ENCODE data around the gene FADS1.

Gene FADS1

DNA sequence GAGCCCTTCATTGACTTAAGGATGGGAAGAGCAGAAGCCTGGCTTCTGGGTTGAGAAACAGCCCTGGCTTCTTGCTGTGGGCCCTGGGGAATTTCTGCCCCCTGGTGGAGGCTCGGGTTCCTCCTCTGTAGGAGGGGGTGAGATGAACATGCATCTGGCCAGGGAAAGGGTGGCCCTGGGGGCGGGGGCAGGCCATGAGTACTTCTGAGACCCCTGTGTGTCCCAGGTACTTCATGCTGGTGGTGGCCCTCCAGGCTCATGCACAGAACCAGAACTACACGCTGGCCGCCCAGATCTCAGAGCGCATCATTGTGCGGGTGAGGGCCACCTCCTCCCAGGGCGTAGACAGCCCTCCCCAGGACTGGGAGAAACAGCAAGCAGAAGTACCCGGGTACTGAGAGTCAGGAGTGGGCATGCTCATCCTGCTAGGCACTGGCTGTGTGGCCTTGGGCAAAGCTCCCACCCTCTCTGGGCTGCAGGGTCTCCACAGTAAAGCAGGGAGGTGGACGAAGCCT, 40.2 kb downstream of the FADS1 start:
- DNase-seq (ENCODE audit: low read depth): peak; percentile 30

GRCh38 chr11:61775606-61776554, 40.9 kb downstream of the FADS1 start:
- DNase-seq (ENCODE audit: low read depth): no peak

- no peak for DNase-seq (ENCODE audit: low read depth)
Observed at GRCh38 chr11:61775106-61775505, 41.7 kb downstream of the FADS1 start.

DNA sequence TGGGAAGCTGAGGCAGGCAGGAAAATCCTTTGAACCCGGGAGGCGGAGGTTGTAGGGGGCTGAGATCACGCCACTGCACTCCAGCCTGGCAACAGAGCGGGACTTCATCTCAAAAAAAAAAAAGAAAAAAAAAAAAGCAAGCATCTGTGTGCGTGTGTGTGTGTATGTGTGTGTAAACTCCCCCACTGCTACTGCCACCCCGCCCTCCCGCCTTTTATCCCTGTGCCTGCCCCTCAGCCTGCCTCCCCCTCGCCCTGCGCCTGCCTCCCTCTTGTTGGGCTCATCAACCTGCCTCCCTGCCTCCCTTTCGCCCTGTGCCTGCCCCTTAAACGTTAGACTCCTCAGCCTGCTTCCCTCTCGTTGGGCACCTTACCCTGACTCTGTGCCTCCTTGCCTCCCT, 42.4 kb downstream of the FADS1 start:
- DNase-seq (ENCODE audit: low read depth): no peak

DNA sequence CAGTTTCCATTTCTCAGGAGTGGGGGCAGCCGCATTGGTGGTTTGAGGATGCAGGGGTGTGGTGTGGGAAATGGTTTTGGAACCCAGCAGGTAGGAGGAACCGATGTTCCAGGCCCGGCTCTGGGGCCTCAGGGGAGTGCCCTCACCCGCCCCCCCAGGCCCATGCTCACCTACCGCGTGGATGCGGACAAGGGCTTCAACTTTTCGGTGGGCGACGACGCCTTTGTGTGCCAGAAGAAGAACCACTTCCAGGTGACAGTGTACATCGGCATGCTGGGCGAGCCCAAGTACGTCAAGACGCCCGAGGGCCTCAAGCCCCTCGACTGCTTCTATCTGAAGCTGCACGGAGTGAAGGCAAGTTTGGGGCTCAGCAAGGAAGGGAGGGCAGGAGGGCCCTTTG, 43.0 kb downstream of the FADS1 start:
- no peak for DNase-seq (ENCODE audit: low read depth)

- DNase-seq (ENCODE audit: low read depth): no peak
Observed at GRCh38 chr11:61773356-61773755, 43.4 kb downstream of the FADS1 start.

- DNase-seq (ENCODE audit: low read depth): no peak
Observed at GRCh38 chr11:61771985-61772455, 44.8 kb downstream of the FADS1 start.

DNA sequence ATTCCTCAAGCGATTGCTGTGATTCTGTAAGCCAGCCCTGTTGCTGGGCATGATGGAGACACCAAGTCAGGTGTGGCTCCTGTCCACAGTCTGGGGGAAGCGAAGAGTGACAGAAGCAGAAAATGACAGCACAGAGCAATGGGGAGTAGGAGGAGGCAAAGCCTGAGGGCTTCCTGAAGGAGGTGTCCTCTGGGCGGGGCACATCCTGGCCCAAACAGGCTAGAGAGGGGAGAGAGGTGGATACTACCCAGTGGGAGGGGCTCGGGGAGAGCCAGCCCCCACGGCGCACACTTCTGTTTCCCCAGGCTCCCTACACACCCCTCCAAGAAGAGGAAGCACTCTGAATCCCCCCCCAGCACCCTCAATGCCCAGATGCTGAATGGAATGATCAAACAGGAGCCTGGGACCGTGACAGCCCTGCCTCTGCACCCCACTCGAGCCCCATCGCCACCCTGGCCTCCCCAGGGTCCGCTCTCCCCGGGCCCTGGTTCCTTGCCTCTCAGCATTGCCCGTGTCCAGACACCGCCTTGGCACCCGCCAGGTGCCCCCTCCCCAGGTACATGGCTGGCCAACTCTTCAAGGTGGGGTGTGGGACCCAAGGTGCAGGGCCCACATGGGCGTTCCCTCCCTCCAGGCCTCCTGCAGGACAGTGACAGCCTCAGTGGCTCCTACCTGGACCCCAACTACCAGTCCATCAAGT, 45.5 kb downstream of the FADS1 start:
- no peak for DNase-seq (ENCODE audit: low read depth)

DNA sequence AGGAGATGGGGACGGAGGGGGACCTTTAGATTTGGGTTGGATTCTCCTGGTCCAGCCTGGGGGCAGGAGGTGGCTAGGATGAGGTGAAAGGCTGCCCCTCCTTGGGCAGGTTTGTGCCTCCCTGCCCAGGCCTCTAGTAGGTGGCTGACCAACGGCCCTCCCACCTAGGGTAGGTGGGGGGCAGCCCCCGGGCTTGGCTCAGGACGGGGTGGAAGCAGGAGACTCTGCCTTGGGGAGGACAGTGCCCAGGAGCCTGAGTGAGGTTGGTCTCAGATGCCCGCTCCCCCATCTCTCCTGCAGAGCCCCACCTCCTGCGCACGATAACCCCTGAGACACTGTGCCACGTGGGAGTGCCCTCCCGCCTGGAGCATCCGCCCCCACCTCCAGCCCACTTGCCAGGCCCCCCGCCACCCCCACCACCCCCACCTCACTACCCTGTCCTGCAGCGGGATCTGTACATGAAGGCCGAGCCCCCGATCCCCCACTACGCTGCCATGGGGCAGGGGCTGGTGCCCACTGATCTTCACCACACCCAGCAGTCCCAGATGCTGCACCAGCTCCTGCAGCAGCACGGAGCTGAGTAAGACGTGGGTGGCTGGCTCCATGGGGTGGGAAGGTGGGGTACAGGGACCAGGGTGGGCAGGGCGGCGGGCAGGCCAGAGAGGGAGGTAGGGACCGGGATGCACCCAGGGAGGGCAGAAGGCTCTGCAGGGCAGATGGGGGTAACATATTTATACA, 46.7 kb downstream of the FADS1 start:
- no peak for DNase-seq (ENCODE audit: low read depth)

DNA sequence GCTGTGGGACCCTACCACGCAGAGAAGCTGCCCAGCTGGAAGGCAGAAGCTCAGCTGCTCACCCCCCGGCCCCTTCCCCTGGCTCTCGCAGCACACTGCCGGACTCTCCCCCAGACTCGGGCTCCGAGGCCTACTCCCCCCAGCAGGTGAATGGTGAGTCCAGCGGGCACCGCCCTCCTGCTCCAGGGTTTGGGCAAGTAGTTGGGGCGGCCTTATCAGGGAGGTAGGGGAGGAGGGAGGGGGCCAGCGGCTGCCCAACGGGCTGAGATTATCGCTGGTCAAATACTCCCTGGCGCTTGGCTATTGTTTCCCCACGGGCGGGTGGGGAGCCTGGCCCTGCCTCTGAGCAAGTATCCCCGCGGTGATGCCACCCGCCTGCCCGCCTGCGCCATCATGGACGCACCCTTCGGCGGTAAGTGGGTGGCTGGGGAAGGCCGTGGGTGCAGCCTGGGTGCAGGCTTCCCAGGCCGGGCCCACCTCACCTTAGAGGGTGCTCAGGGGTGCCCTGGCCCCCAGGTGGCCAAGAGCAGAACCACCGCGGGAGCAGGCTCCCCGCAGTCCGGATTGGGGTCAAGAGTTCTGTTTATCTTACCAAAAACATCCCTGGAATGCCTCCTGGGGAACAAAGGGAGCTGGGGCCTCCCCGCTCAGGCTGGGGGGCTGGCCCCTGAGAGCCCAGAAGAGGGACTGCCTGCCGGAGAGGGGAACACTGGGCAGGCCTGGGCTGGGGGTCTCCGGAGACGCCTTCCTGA, 47.5 kb downstream of the FADS1 start:
- DNase-seq (ENCODE audit: low read depth): no peak

- no peak for DNase-seq (ENCODE audit: low read depth)
Observed at GRCh38 chr11:61768376-61769076, 48.3 kb downstream of the FADS1 start.

- DNase-seq (ENCODE audit: low read depth): no peak
Observed at GRCh38 chr11:61766353-61766841, 50.4 kb downstream of the FADS1 start.

- no peak for DNase-seq (ENCODE audit: low read depth)
Observed at GRCh38 chr11:61765550-61766253, 51.1 kb downstream of the FADS1 start.

GRCh38 chr11:61764606-61765260, 52.1 kb downstream of the FADS1 start:
- no peak for DNase-seq (ENCODE audit: low read depth)

- DNase-seq (ENCODE audit: low read depth): no peak
Observed at GRCh38 chr11:61763930-61764605, 52.7 kb downstream of the FADS1 start.

- no peak for DNase-seq (ENCODE audit: low read depth)
Observed at GRCh38 chr11:61762798-61763197, 54.0 kb downstream of the FADS1 start.

GRCh38 chr11:61762223-61762615, 54.6 kb downstream of the FADS1 start:
- DNase-seq (ENCODE audit: low read depth): no peak

DNA sequence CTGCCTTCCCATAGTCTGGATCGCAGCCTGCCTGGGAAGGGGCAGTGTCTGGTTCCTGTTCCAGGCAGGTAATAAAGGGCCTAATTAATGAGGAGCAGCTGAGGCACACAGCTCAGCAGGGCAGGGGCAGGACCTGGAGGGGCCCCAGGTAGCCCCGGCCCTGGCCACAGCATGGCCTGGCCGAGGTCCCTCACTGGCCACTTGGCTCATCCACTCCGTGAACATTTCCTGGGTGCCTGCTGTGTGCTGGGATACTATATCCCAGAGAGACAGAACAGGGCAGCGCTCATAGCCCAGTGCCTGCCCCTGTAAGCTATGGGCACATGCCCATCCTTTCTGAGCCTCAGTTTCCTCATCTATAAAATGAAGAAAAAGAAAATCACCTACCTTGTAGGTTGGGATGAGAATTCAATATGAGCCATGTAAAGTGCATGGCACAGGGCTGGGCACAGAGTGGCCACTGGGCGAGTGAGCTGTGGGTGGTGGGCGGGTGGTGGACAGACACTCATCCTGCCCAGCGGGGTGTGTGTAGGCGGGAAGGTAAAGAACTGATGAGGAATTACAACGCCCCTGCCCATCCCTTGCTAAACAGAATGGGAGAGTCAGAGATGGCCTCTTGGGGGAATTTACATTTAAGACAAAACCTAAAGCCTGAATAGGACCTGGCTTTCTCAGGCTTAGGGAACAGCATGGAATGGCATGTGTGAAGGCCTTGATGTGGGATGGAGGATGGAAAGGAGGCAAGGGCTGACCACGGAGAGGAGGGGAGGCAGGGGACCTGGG, 55.2 kb downstream of the FADS1 start:
- DNase-seq (ENCODE audit: low read depth): no peak
